Body of pancreas (tissue), 4 donors: ENCODE measurements around the gene GON4L. TPM values are rescaled to one million over a fixed set of nuclear protein-coding genes. Genes with fewer than 3 reads are reported as not detected.
"Not testable (repeated sequence)": the region's sequence is repeated elsewhere in the genome, so short reads cannot be mapped to it uniquely, and the experiment has no call there.

Experiments used
- ATAC-seq: fragments of 150-250 bp; one replicate; pipeline ENCODE4 v1.9.1; 2016
- DNase-seq, 4 donors: peaks; one replicate each; pipeline ENCODE4 v3.0.0-alpha.2; 2019
- H3K27ac ChIP-seq, 4 donors: fragments of 200-600 bp; sonication (generic); 1 replicate in 3 of 4; 2 replicates in 1 of 4; pipeline versions ENCODE4 v1.5.1 to v1.6.1; 2016 to 2019; ENCODE audit warnings: mild to moderate bottlenecking in 1 of 4, mixed read lengths in 1 of 4, moderate library complexity in 1 of 4
- H3K27me3 ChIP-seq, 2 donors: fragments of 200-600 bp; sonication (generic); one replicate each; pipeline ENCODE4 v1.6.0; 2016; ENCODE audit warnings: mild to moderate bottlenecking in 1 of 2
- H3K36me3 ChIP-seq, 2 donors: fragments of 200-600 bp; sonication (generic); replicated peaks in 1 of 2; 2 replicates each; pipeline ENCODE4 v1.5.1; 2016; ENCODE audit warnings: low read depth in 2 of 2; ENCODE audit not compliant: insufficient read depth in 1 of 2
- H3K4me1 ChIP-seq: fragments of 200-600 bp; sonication (generic); one replicate; pipeline ENCODE4 v1.6.0; 2016
- H3K4me3 ChIP-seq, 2 donors: fragments of 200-600 bp; sonication (generic); 1 replicate in 1 of 2; 2 replicates in 1 of 2; pipeline ENCODE4 v1.5.1; 2016 to 2019
- H3K9me3 ChIP-seq, 3 donors: fragments of 200-600 bp; sonication (generic); 1 replicate in 2 of 3; 2 replicates in 1 of 3; pipeline ENCODE4 v1.5.1; 2016
- POLR2A ChIP-seq, 3 donors: fragments of 450-650 bp; IDR thresholded peaks; one replicate each; pipeline ENCODE4 v1.6.1; 2016; ENCODE audit warnings: antibody characterized with exemption in 3 of 3, mild to moderate bottlenecking in 2 of 3
- WGBS, 2 donors: methylation state at CpG; one replicate each; pipeline ENCODE4 v1.1.5; 2017; 5-methylcytosine and 5-hydroxymethylcytosine counted together
- intact Hi-C: fragments of 100-400 bp; cut with DNase I; formaldehyde crosslinking; loops from one replicate; pipeline ENCODE4 v1.15.1; 2023
- total RNA-seq, 2 donors: library from RNA; depleted of rRNA; stranded (reverse); fragments of >200 nt; gene quantifications; one replicate each; pipeline ENCODE4 v1.1.0, GENCODE V29; 2016
- TF ChIP-seq, protein P1 (sequence below), 7 experiments: fragments of 450-650 bp in 4 of 7; fragments of 200-600 bp in 3 of 7; sonication (generic) in 3 of 7; IDR thresholded peaks; one replicate each; pipeline ENCODE4 v1.5.1; 2016 to 2019; ENCODE audit warnings: antibody characterized with exemption in 7 of 7

GON4L gene
- total RNA-seq, 2 donors from 2014 or later, result 26.7 to 44.4 TPM

- H3K27ac ChIP-seq, ATAC-seq, H3K9me3 ChIP-seq, H3K4me3 ChIP-seq, H3K4me1 ChIP-seq, H3K27me3 ChIP-seq, intact Hi-C loops: not testable (repeated sequence)
- peaks cover 10 to 29% of the 10 kb centered on the region in 2 donors for H3K36me3 ChIP-seq
- DNase-seq, result peak; percentile 18 to 56 (median 34)
- 85 to 93% methylated on average over 5 to 6 of the region's 6 CpGs for WGBS, 2 donors
Observed at GRCh38 chr1:155763090-155763815, 93.8 kb downstream of the GON4L start.

DNA sequence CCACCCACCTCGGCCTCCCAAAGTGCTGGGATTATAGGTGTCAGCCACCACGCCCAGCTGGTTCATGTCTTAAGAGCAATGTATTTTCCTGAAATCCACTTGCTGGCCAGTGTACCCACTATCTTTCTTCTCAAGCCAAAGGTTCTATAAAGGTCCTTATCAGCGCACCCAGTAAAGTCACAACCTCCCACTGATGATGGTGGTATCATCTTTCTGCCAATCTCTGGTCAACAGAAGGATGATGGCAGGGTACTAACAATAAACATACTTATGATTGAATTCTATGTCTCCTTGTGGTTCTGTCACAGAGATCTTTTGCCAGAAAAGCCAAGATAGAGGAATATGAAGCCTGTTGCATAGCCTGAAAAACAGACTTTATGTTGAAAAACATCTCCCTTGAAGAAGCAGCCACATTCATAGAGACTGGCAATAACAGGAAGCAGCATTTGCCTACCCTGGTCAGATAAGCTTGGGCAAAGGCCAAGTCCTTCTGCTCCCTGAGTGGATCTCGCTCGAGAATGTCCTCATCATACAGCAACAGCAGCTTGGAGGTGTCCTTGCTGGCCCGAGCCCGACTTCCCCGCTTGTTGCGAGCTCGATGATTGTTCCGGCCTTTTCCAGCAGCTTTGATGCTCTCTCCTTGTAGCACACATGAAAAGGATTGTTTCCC is 95.1 kb downstream of the GON4L start:
- H3K27ac ChIP-seq, result no peak overlapping the region
- no peak overlapping the region for H3K4me3 ChIP-seq
- H3K36me3 ChIP-seq, result peaks cover 10 to 30% of the 10 kb centered on the region in 2 donors
- no peak for TF ChIP-seq POLR2A (IDR thresholded peaks at IDR 0.05)
- no peaks in the 10 kb centered on the region for H3K27me3 ChIP-seq
- no peak for DNase-seq
- no peaks in the 10 kb centered on the region for H3K9me3 ChIP-seq
- WGBS, 2 donors, result 97 to 99% methylated on average over 8 to 11 of the region's 11 CpGs
- no peak for ATAC-seq
- intact Hi-C loops, result no loop called here
- no peaks in the 10 kb centered on the region for H3K4me1 ChIP-seq

DNA sequence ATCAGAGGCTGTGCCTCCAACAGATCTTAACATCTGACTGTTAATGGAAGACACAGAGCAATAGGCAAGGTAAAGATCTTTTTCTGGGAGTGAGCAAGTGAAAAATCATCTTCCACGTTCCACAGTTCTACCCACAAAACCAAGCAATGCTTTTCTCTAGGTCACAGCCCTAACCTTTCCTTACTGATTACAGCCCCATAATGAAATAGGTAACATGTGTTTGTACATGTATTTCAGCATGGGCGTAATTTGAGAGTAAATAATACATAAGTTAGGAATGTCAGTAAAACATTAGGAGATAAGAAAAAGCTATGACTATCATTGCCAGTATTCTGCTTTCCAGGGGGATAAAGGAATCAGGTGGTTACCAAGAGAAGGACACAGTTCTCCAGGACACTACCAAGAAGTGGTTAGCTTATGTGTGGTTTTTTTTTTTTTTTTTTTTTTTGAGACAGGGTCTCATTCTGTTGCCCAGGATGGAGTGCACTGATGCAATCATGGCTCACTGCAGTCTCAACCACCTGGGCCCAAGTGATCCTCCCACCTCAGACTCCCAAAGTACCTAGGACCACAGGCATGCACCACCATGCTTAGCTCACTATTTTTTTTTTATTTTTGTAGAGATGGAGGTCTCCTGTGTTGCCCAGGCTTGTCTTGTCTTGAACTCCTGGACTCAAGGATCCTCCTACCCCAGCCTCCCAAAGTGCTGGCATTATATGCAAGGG is 96.1 kb downstream of the GON4L start:
- no peaks in the 10 kb centered on the region for H3K9me3 ChIP-seq
- H3K36me3 ChIP-seq, result peaks cover 3 to 28% of the 10 kb centered on the region in 2 donors
- intact Hi-C loops, result no loop called here
- 84 to 88% methylated on average over 2 of the region's 2 CpGs for WGBS, 2 donors
- no peaks in the 10 kb centered on the region for H3K27me3 ChIP-seq
- DNase-seq, result no peak
- no peak for ATAC-seq
- TF ChIP-seq, protein P1, sequence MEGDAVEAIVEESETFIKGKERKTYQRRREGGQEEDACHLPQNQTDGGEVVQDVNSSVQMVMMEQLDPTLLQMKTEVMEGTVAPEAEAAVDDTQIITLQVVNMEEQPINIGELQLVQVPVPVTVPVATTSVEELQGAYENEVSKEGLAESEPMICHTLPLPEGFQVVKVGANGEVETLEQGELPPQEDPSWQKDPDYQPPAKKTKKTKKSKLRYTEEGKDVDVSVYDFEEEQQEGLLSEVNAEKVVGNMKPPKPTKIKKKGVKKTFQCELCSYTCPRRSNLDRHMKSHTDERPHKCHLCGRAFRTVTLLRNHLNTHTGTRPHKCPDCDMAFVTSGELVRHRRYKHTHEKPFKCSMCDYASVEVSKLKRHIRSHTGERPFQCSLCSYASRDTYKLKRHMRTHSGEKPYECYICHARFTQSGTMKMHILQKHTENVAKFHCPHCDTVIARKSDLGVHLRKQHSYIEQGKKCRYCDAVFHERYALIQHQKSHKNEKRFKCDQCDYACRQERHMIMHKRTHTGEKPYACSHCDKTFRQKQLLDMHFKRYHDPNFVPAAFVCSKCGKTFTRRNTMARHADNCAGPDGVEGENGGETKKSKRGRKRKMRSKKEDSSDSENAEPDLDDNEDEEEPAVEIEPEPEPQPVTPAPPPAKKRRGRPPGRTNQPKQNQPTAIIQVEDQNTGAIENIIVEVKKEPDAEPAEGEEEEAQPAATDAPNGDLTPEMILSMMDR (IDR thresholded peaks at IDR 0.05), result no peak
- TF ChIP-seq POLR2A (IDR thresholded peaks at IDR 0.05), result no peak
- H3K27ac ChIP-seq, result no peak overlapping the region
- H3K4me1 ChIP-seq, result no peaks in the 10 kb centered on the region
- H3K4me3 ChIP-seq, result no peak overlapping the region

DNA sequence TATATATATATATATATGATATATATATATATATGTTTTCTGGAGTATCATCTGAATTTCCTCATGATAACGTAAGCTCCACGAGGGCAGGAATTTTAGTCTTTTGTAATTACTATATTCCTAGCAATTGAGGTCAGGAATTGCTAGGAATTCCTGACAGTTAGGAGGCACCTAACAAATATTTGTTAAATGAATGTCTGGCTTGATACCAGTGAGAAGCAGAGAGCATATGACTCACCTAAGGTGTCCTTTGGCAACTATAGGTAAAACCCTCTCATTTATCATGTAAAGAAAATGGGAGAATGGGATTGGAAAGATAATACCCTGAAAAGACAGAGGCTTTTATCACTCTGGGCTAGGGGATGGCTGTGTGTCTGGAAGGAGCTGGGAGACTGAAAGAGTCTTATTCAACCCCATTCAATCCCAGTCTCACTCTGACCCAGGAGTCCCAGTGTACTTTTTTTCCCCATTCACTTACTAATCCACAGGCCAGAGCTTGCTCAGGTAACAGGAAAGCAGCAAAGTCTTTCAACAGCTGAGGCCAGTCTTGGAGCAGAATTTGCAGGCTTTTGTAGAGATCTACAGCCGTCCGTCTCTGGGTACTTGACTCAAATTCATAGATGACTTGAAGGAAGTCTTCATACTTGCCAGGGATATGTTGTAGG is 96.9 kb downstream of the GON4L start:
- Histone ChIP-seq H3K4me3 (no peak overlapping the region), H3K9me3 (no peaks in the 10 kb centered on the region), H3K27ac (no peak overlapping the region), H3K36me3 (peaks cover 0 to 26% of the 10 kb centered on the region in 2 donors), H3K4me1 (no peaks in the 10 kb centered on the region), H3K27me3 (no peaks in the 10 kb centered on the region)
- ATAC-seq (no peak), DNase-seq (no peak)
- intact Hi-C loops, result no loop called here
- WGBS, 2 donors, result 97 to 98% methylated on average over 4 of the region's 4 CpGs
- TF ChIP-seq, protein P1 (IDR thresholded peaks at IDR 0.05), result no peak
- no peak for TF ChIP-seq POLR2A (IDR thresholded peaks at IDR 0.05)

- H3K4me3 ChIP-seq, intact Hi-C loops, ATAC-seq, H3K27ac ChIP-seq, H3K9me3 ChIP-seq, H3K27me3 ChIP-seq, H3K4me1 ChIP-seq, DNase-seq: not testable (repeated sequence)
- 92 to 93% methylated on average over 2 to 3 of the region's 3 CpGs for WGBS, 2 donors
- H3K36me3 ChIP-seq, result peaks cover 0 to 26% of the 10 kb centered on the region in 2 donors
Observed at GRCh38 chr1:155759017-155759416, 98.0 kb downstream of the GON4L start.

GRCh38 chr1:155748141-155748540 is 108.9 kb downstream of the GON4L start:
- intact Hi-C loops, H3K9me3 ChIP-seq, H3K27me3 ChIP-seq, ATAC-seq, H3K27ac ChIP-seq, DNase-seq, H3K4me1 ChIP-seq, H3K36me3 ChIP-seq, H3K4me3 ChIP-seq: not testable (repeated sequence)
- WGBS, 2 donors, result 54 to 65% methylated on average over 5 of the region's 5 CpGs

- H3K36me3 ChIP-seq, DNase-seq, H3K9me3 ChIP-seq, intact Hi-C loops, H3K27ac ChIP-seq, ATAC-seq, H3K4me1 ChIP-seq, H3K4me3 ChIP-seq, H3K27me3 ChIP-seq: not testable (repeated sequence)
- 78 to 80% methylated on average over 8 to 11 of the region's 12 CpGs for WGBS, 2 donors
Observed at GRCh38 chr1:155747586-155747985, 109.4 kb downstream of the GON4L start.
